Stomach (tissue), 4 donors: Measurements from ENCODE around the gene PRKRIP1.

Experiments
- EP300 ChIP-seq: sonication (generic); formaldehyde crosslinking; IDR thresholded peaks from one replicate; pipeline ENCODE4 v1.6.1; 2017; ENCODE audit warnings: antibody characterized with exemption
- POLR2A ChIP-seq, 4 donors: fragments of 450-650 bp; IDR thresholded peaks; one replicate each; pipeline ENCODE4 v1.6.1; 2016; ENCODE audit warnings: antibody characterized with exemption in 4 of 4, control low read depth in 2 of 4, mild to moderate bottlenecking in 1 of 4, moderate library complexity in 1 of 4

DNA sequence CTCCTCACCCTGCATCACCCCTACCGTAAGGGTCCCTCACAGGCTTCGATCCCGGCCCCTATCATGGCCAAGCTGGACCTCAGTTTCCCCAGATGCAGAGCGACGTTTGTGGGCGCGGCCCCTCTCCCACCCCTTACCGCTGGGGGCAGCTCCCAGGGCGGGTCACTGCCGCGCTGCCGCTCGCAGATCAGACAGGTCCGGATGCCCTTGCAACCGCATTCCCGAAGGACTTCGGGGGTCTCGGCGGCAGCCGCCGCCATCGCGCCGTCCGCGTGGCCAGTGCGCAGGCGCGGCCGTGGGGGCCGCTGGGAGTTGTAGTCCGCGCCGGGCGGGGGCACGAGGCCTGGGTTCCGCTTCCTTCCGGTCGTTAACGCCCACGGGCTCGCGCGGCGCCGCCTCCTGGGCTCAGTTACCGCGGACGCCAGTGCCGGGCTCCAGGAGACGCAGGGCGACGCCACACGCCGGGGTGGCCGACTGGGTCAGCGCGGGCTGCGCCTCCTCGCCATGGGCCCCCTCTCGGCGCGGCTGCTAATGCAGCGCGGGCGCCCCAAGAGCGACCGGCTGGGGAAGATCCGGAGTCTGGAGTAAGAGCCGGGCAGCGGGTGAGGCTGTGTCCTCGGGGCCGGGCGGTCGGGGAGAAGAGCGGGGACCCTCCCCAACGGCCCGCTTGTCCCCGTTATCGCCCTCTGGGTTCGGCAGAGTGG lies 68.6 kb downstream of the PRKRIP1 start, which contains the start of the genes ALKBH4 and LRWD1:
- TF ChIP-seq EP300 (no peak), POLR2A (IDR thresholded peaks at IDR 0.05) (no peak)
